Measurements from ENCODE around the gene STK32A. TPM values are rescaled to one million over a fixed set of nuclear protein-coding genes. Genes with fewer than 3 reads are reported as not detected.
"Not testable (repeated sequence)": the region's sequence is repeated elsewhere in the genome, so short reads cannot be mapped to it uniquely, and the experiment has no call there.

The STK32A gene
- total RNA-seq, 2 donors from 2014 or later: not detected

DNA sequence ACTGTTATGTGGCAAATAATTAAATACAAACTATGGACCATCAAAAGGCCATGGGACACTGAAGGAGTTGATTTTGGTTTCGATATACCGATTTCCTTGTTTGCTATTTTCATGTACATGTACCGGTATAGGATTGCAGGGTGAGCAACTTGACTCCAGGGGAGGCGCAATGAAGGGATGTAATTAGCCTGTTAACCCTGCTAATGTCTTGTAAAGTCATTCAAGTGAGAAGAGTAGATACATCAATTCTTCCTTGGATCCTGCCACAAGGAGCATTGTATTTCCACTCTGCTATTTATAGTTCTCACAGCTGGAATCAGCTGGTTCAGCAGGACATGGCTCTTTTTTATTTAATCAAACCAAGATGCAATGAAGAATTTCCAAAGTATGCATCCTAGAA is 102.0 kb downstream of the STK32A start:
- no peak for ATAC-seq
- H3K27ac Mint-ChIP-seq: no peak overlapping the region
- no peaks in the 10 kb centered on the region for H3K27me3 Mint-ChIP-seq
- H3K4me3 Mint-ChIP-seq: no peak overlapping the region
- no peaks in the 10 kb centered on the region for H3K36me3 Mint-ChIP-seq (ENCODE audit: low read depth)
- no peak for DNase-seq
- no peaks in the 10 kb centered on the region for H3K4me1 Mint-ChIP-seq
- H3K9me3 ChIP-seq (ENCODE audit: control insufficient read depth, low read length, poor library complexity, severe bottlenecking): no peaks in the 10 kb centered on the region

DNA sequence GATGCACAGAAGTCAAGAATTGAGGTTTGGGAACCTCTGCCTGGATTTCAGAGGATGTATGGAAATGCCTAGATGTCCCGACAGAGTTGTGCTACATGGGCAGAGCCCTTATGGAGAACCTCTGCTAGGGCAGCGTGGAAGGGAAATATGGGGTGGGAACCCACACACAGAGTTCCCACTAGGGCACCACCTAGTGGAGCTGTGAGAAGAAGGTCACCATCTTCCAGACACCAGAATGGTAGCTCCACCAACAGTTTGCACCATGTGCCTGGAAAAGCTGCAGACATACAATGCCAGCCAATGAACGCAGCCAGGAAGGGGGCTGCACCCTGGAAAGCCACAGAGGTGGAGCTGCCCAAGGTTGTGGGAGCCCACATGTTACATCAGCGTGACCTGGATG is 104.5 kb downstream of the STK32A start:
- H3K4me1 Mint-ChIP-seq: no peaks in the 10 kb centered on the region
- no peaks in the 10 kb centered on the region for H3K9me3 ChIP-seq (ENCODE audit: control insufficient read depth, low read length, poor library complexity, severe bottlenecking)
- no peak overlapping the region for H3K4me3 Mint-ChIP-seq
- ATAC-seq (no peak), DNase-seq (no peak)
- no peaks in the 10 kb centered on the region for H3K27me3 Mint-ChIP-seq
- no peaks in the 10 kb centered on the region for H3K36me3 Mint-ChIP-seq (ENCODE audit: low read depth)
- no peak overlapping the region for H3K27ac Mint-ChIP-seq

DNA sequence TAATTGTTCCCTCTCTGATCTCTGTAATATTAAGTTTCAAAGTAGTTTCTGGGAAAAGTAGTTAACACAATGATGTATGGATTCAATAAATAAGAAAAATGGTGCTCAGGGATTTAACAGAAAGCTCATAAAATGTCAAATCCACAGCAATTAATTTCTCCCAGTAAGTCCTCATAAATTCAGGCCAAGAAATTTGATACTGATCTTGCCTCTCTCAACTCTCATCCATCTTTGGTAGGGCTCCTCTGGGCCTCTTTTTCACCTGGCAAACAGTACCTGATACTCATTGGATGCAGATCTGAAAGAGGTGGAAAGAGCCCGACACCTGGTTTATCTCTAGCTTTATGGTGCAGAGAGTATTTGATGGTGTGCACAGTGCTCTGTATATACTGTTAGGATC is 106.1 kb downstream of the STK32A start:
- DNase-seq: no peak
- Mint-ChIP-seq H3K4me1 (no peaks in the 10 kb centered on the region), H3K27ac (no peak overlapping the region), H3K4me3 (no peak overlapping the region), H3K27me3 (no peaks in the 10 kb centered on the region), H3K36me3 (ENCODE audit: low read depth) (no peaks in the 10 kb centered on the region)
- no peak for ATAC-seq
- H3K9me3 ChIP-seq (ENCODE audit: control insufficient read depth, low read length, poor library complexity, severe bottlenecking): no peaks in the 10 kb centered on the region

DNA sequence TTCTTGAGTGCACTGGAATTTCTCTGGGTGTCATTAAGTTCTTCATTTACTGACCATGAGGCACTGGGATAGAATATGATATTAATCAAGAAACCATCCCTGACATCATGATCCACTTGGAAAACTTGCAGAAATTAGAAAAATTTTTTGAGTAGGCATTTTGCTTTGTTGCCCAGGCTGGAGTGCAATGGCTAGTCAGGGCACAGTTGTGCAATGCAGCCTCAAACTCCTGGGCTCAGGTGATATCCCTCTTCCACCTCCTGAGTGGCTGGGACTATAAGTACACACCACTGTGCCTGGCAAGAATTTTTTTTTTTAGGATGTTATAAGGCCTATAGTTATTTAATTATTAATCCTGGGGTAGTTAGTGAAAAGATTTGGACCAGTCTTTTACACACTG is 106.5 kb downstream of the STK32A start:
- no peak overlapping the region for H3K27ac Mint-ChIP-seq
- H3K4me3 Mint-ChIP-seq: no peak overlapping the region
- ATAC-seq (no peak), DNase-seq (no peak)
- no peaks in the 10 kb centered on the region for H3K36me3 Mint-ChIP-seq (ENCODE audit: low read depth)
- H3K4me1 Mint-ChIP-seq: no peaks in the 10 kb centered on the region
- no peaks in the 10 kb centered on the region for H3K9me3 ChIP-seq (ENCODE audit: control insufficient read depth, low read length, poor library complexity, severe bottlenecking)
- H3K27me3 Mint-ChIP-seq: peaks cover 2% of the 10 kb centered on the region

DNA sequence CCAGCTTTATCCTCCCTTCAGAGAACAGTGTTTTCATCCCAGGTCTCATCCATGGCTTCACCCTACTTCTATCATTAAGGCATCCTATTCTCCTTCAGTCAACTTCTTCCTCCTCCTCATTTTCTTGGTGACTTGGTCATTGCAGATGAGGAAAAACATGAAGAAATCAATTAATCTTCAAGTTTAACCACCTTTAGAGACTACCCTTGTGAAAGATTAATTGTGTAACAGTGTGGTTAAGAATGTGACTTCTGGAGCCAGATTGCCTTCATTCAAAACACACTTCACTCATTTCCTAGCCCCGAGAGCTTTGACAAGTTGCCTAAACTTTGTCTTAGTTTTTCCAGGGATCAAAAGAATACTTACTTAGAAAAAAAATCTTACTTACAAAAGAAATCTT is 110.0 kb downstream of the STK32A start:
- Mint-ChIP-seq H3K27me3 (peaks cover 7% of the 10 kb centered on the region), H3K36me3 (ENCODE audit: low read depth) (no peaks in the 10 kb centered on the region), H3K4me1 (no peaks in the 10 kb centered on the region), H3K27ac (no peak overlapping the region), H3K4me3 (no peak overlapping the region)
- ATAC-seq (no peak), DNase-seq (no peak)
- no peaks in the 10 kb centered on the region for H3K9me3 ChIP-seq (ENCODE audit: control insufficient read depth, low read length, poor library complexity, severe bottlenecking)

- H3K4me3 Mint-ChIP-seq: no peak overlapping the region
- no peaks in the 10 kb centered on the region for H3K4me1 Mint-ChIP-seq
- peaks cover 7% of the 10 kb centered on the region for H3K27me3 Mint-ChIP-seq
- H3K36me3 Mint-ChIP-seq (ENCODE audit: low read depth): no peaks in the 10 kb centered on the region
- no peak for ATAC-seq
- H3K9me3 ChIP-seq (ENCODE audit: control insufficient read depth, low read length, poor library complexity, severe bottlenecking): no peaks in the 10 kb centered on the region
- H3K27ac Mint-ChIP-seq: no peak overlapping the region
- DNase-seq: no peak
Measured at GRCh38 chr5:147346006-147346561, 111.3 kb downstream of the STK32A start.

DNA sequence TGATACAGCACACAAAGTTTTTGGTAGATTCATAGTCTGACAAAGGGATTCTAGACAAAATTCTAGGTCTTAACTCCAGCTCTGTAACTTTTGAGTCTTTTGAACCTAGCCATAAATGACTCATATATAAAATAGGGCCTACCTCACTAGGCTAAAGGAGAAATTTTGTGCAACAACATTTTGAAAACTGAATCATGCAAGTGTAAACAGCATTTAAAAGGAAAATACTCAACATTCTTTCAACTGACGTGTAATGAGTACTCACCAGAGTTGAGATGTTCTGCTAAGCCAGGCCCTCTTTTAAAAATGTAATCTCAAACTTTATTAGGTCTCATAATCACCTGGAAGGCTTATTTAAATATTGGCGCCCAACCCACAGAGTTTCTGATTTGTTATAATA is 113.2 kb downstream of the STK32A start:
- no peaks in the 10 kb centered on the region for H3K36me3 Mint-ChIP-seq (ENCODE audit: low read depth)
- no peak overlapping the region for H3K27ac Mint-ChIP-seq
- peaks cover 11% of the 10 kb centered on the region for H3K27me3 Mint-ChIP-seq
- no peak for ATAC-seq
- no peaks in the 10 kb centered on the region for H3K9me3 ChIP-seq (ENCODE audit: control insufficient read depth, low read length, poor library complexity, severe bottlenecking)
- H3K4me3 Mint-ChIP-seq: no peak overlapping the region
- peaks cover 2% of the 10 kb centered on the region for H3K4me1 Mint-ChIP-seq
- no peak for DNase-seq

DNA sequence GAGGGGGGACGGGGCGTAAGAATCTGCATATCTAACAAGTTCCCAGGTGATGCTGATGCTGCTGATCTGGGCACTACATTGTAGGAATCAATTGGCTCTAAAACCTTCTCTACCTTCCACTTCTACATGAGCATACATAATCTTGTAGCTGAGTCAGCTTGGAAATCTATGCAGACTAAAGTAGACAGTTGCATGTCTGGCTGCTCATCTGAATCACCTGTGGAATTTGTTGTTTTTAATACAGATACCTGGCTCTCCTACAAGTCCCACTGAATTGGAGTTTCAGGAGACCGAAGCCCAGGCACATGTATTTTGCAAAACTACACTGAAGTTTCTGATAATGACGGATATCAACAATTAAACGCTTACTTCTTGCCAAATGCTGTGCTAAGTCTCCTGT is 113.6 kb downstream of the STK32A start:
- Mint-ChIP-seq H3K27ac (no peak overlapping the region), H3K4me1 (peaks cover 2% of the 10 kb centered on the region), H3K36me3 (ENCODE audit: low read depth) (no peaks in the 10 kb centered on the region), H3K4me3 (no peak overlapping the region), H3K27me3 (peaks cover 13% of the 10 kb centered on the region)
- DNase-seq (no peak), ATAC-seq (no peak)
- H3K9me3 ChIP-seq (ENCODE audit: control insufficient read depth, low read length, poor library complexity, severe bottlenecking): no peaks in the 10 kb centered on the region

- DNase-seq (no peak), ATAC-seq (no peak)
- H3K36me3 Mint-ChIP-seq (ENCODE audit: low read depth): no peaks in the 10 kb centered on the region
- no peaks in the 10 kb centered on the region for H3K9me3 ChIP-seq (ENCODE audit: control insufficient read depth, low read length, poor library complexity, severe bottlenecking)
- peaks cover 13% of the 10 kb centered on the region for H3K27me3 Mint-ChIP-seq
- no peak overlapping the region for H3K4me3 Mint-ChIP-seq
- H3K27ac Mint-ChIP-seq: no peak overlapping the region
- H3K4me1 Mint-ChIP-seq: peaks cover 4% of the 10 kb centered on the region
Measured at GRCh38 chr5:147349241-147349640, 114.4 kb downstream of the STK32A start.

DNA sequence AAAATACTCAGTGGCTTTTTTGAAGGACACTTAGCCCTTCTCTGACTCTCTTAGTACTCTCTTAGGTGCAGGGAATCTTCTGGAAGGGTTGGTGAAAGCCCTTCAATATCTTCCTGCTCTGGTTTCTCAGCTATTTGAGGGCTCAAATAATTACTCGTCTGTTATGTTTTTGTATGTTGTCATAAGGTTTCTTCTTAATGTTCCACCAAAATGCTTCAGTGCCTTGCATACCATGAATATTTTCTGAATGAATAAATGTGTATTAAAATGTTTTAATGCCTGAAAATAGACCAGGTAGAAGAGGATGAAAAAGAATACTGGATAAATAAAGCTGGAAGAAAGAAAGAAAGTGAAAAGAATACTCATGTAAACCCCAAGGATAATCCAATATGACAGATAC is 124.3 kb downstream of the STK32A start:
- Mint-ChIP-seq H3K27me3 (peaks cover 5% of the 10 kb centered on the region), H3K27ac (no peak overlapping the region), H3K4me1 (no peaks in the 10 kb centered on the region), H3K36me3 (ENCODE audit: low read depth) (no peaks in the 10 kb centered on the region), H3K4me3 (no peak overlapping the region)
- no peak for DNase-seq
- H3K9me3 ChIP-seq (ENCODE audit: control insufficient read depth, low read length, poor library complexity, severe bottlenecking): no peaks in the 10 kb centered on the region
- no peak for ATAC-seq

DNA sequence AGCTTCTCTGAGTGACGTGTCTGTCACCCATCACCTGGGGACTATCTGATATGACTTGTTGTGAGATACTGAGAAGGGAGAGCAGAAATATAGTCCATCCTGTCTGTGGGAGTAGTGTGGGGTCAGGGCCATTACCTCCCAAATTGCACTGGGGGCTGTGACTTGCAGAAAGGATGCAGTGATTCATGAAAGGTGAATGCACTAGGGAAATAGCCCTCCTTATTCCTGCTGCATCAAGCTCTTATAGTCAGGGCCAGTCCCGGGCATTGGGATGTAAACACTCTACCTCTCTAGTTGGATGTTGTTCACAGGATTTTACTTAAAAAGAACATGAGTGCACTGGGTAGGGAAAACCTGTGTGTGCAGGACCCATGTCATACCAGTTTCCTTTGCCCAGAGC is 124.8 kb downstream of the STK32A start:
- no peak for ATAC-seq
- peaks cover 5% of the 10 kb centered on the region for H3K27me3 Mint-ChIP-seq
- H3K27ac Mint-ChIP-seq: no peak overlapping the region
- H3K4me3 Mint-ChIP-seq: no peak overlapping the region
- no peak for DNase-seq
- no peaks in the 10 kb centered on the region for H3K4me1 Mint-ChIP-seq
- no peaks in the 10 kb centered on the region for H3K9me3 ChIP-seq (ENCODE audit: control insufficient read depth, low read length, poor library complexity, severe bottlenecking)
- H3K36me3 Mint-ChIP-seq (ENCODE audit: low read depth): no peaks in the 10 kb centered on the region

DNA sequence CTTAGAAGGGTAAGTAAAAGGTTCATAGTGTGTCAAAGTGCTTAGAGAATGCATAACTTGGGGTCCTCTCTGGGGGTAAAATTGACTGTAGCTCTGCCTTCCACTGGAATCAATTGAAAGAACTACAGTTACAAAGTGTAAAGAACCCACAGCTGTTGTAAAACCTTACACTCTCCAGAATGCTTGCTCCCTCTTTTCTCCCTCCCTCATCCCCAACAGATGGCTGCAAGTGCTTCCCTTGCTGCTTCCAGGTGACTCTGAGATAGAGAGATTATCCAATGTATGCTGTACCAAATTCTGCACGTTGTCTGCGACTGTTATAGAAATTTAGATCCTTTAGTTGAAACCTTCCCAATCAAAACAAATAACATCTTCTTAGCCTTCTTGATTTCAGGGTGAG is 126.0 kb downstream of the STK32A start:
- Mint-ChIP-seq H3K4me3 (no peak overlapping the region), H3K27ac (no peak overlapping the region), H3K36me3 (ENCODE audit: low read depth) (no peaks in the 10 kb centered on the region), H3K27me3 (peaks cover 5% of the 10 kb centered on the region), H3K4me1 (no peaks in the 10 kb centered on the region)
- ATAC-seq (no peak), DNase-seq (no peak)
- no peaks in the 10 kb centered on the region for H3K9me3 ChIP-seq (ENCODE audit: control insufficient read depth, low read length, poor library complexity, severe bottlenecking)

GRCh38 chr5:147361441-147362175 is 126.8 kb downstream of the STK32A start:
- peaks cover 5% of the 10 kb centered on the region for H3K27me3 Mint-ChIP-seq
- H3K27ac Mint-ChIP-seq: no peak overlapping the region
- no peak overlapping the region for H3K4me3 Mint-ChIP-seq
- no peak for DNase-seq
- no peaks in the 10 kb centered on the region for H3K9me3 ChIP-seq (ENCODE audit: control insufficient read depth, low read length, poor library complexity, severe bottlenecking)
- H3K36me3 Mint-ChIP-seq (ENCODE audit: low read depth): no peaks in the 10 kb centered on the region
- ATAC-seq: no peak
- H3K4me1 Mint-ChIP-seq: peaks cover 3% of the 10 kb centered on the region

- H3K36me3 Mint-ChIP-seq (ENCODE audit: low read depth); ATAC-seq; H3K27me3 Mint-ChIP-seq: not testable (repeated sequence)
Measured at GRCh38 chr5:147367381-147367780, 132.6 kb downstream of the STK32A start.

More at GRCh38 chr5:147367381-147367780, 132.6 kb downstream of the STK32A start:
- not testable (repeated sequence) for H3K4me3 Mint-ChIP-seq; DNase-seq; H3K27ac Mint-ChIP-seq; H3K4me1 Mint-ChIP-seq; H3K9me3 ChIP-seq (ENCODE audit: control insufficient read depth, low read length, poor library complexity, severe bottlenecking)

Measured in T-helper 17 cell (primary cell).